Measurements from ENCODE around the gene GAA. TPM values are rescaled to one million over a fixed set of nuclear protein-coding genes. Genes with fewer than 3 reads are reported as not detected.
"Not testable (repeated sequence)": the region's sequence is repeated elsewhere in the genome, so short reads cannot be mapped to it uniquely, and the experiment has no call there.

Gene GAA
- total and polyA plus RNA-seq, 2 of the 4 experiments (the other 2 are of a cell fraction), result 2.2 to 14.8 TPM

- H3K23ac ChIP-seq (ENCODE audit: low read depth, low read length); CTCF ChIA-PET; H3K36me3 ChIP-seq (ENCODE audit: control insufficient read depth, insufficient read depth, low read length); H3K27ac ChIP-seq (ENCODE audit: insufficient read depth, low read length); POLR2A ChIA-PET (ENCODE audit: unreplicated experiment); H3K27me3 ChIP-seq (ENCODE audit: control insufficient read depth, insufficient read depth, low read length); H3K4me2 ChIP-seq (ENCODE audit: low read depth, low read length); H4K91ac ChIP-seq (ENCODE audit: insufficient read depth, low read depth, low read length); H2AFZ ChIP-seq (replicated peaks; ENCODE audit: low read length, poor library complexity); H3K4me3 ChIP-seq (ENCODE audit: insufficient read depth, low read depth, low read length); H2AK5ac ChIP-seq (ENCODE audit: low read depth, low read length); in situ Hi-C loops (cut with MboI; ENCODE audit: low sequenced_read_pairs); H2BK5ac ChIP-seq (ENCODE audit: low read depth, low read length, poor library complexity, severe bottlenecking); ATAC-seq (ENCODE audit: low read depth); H3K14ac ChIP-seq (replicated peaks; ENCODE audit: low read depth, low read length); H2BK20ac ChIP-seq (ENCODE audit: low read depth, low read length); H2AK9ac ChIP-seq (replicated peaks; ENCODE audit: low read depth, low read length, poor library complexity); dilution Hi-C loops (cut with HindIII; ENCODE audit: low sequenced_read_pairs, unreplicated experiment); H3K18ac ChIP-seq (ENCODE audit: low read depth, low read length); H4K8ac ChIP-seq (ENCODE audit: low read depth in 2 of 2, low read length in 2 of 2); H3K56ac ChIP-seq (ENCODE audit: extremely low read depth, insufficient read depth, low read length); H4K5ac ChIP-seq (ENCODE audit: low read depth, low read length); DNase-seq; H3K9ac ChIP-seq (ENCODE audit: low read depth, low read length); H2BK15ac ChIP-seq (ENCODE audit: low read depth, low read length); H3K79me1 ChIP-seq (ENCODE audit: low read depth in 1 of 2, low read length in 2 of 2); H4K20me1 ChIP-seq (ENCODE audit: insufficient read depth, low read length); H3K9me1 ChIP-seq (ENCODE audit: insufficient read depth, low read length); H3K4ac ChIP-seq (ENCODE audit: low read depth, low read length); BruUV-seq (replicated peaks); H3K9me3 ChIP-seq (ENCODE audit: control insufficient read depth, insufficient read depth, low read length); H2BK120ac ChIP-seq (ENCODE audit: low read depth, low read length); intact Hi-C loops (cut with micrococcal nuclease); H3K4me1 ChIP-seq (ENCODE audit: control insufficient read depth, insufficient read depth, low read length): not testable (repeated sequence)
- 58% methylated on average over 2 of the region's 2 CpGs; no CpG with 5 or more reads in 1 of the 2 experiments for WGBS, 2 experiments (ENCODE audit: extremely low coverage in 2 of 2, insufficient read length in 1 of 2)
Measured at GRCh38 chr17:80155600-80155999, 54.2 kb downstream of the GAA start.
